Tibial nerve (tissue), 3 donors: ENCODE data around the gene CCM2L.

Source experiments
- POLR2A ChIP-seq, 2 donors: fragments of 450-650 bp; IDR thresholded peaks; one replicate each; pipeline ENCODE4 v1.6.1; 2017; ENCODE audit warnings: antibody characterized with exemption in 2 of 2, mild to moderate bottlenecking in 2 of 2, moderate library complexity in 2 of 2
- TF ChIP-seq, protein P1 (sequence below), 5 experiments: fragments of 200-600 bp in 3 of 5; fragments of 450-650 bp in 2 of 5; sonication (generic) in 3 of 5; IDR thresholded peaks; one replicate each; pipeline ENCODE4 v1.5.1; 2016 to 2019; ENCODE audit warnings: antibody characterized with exemption in 5 of 5, mild to moderate bottlenecking in 3 of 5, moderate library complexity in 2 of 5

DNA sequence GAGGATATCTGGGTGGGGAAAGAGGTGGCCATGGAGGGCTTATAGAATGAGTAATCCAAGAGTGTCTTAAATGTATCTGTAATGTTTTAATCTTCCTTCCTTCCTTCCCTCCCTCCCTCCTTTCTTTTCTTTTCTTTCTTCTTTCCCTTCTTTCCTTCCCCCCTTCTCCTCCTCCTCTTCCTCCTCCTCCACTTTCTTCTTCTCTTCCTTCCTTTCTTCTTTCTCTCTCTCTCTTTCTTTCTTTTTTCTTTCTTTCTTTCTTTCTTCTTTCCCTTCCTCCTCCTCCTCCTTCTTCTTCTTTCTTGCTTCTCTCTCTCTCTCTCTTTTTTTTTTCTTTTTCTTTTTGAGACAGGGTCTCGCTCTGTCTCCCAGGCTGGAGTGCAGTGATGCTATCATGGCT lies 49.0 kb downstream of the CCM2L start:
- no peak for TF ChIP-seq POLR2A (IDR thresholded peaks at IDR 0.05)
- TF ChIP-seq, protein P1, sequence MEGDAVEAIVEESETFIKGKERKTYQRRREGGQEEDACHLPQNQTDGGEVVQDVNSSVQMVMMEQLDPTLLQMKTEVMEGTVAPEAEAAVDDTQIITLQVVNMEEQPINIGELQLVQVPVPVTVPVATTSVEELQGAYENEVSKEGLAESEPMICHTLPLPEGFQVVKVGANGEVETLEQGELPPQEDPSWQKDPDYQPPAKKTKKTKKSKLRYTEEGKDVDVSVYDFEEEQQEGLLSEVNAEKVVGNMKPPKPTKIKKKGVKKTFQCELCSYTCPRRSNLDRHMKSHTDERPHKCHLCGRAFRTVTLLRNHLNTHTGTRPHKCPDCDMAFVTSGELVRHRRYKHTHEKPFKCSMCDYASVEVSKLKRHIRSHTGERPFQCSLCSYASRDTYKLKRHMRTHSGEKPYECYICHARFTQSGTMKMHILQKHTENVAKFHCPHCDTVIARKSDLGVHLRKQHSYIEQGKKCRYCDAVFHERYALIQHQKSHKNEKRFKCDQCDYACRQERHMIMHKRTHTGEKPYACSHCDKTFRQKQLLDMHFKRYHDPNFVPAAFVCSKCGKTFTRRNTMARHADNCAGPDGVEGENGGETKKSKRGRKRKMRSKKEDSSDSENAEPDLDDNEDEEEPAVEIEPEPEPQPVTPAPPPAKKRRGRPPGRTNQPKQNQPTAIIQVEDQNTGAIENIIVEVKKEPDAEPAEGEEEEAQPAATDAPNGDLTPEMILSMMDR (IDR thresholded peaks at IDR 0.05) = no peak
